Endothelial cell (in vitro differentiated cells): ENCODE measurements around the gene KLHL22. TPM values are rescaled to one million over a fixed set of nuclear protein-coding genes. Genes with fewer than 3 reads are reported as not detected.
A peak's percentile ranks its signal among the peaks of the same experiment; 100 is the strongest.
"Not testable (repeated sequence)": the region's sequence is repeated elsewhere in the genome, so short reads cannot be mapped to it uniquely, and the experiment has no call there.

Source experiments
- DNase-seq: peaks from one replicate; pipeline ENCODE4 v3.0.0; 2021; ENCODE audit warnings: low spot score
- H3K27ac Mint-ChIP-seq: one replicate; pipeline ENCODE4 v1.8.0; 2021; ENCODE audit warnings: mixed read lengths, inconsistent platforms; ENCODE audit not compliant: unreplicated experiment
- H3K27me3 Mint-ChIP-seq: one replicate; pipeline ENCODE4 v1.8.0; 2021; ENCODE audit warnings: mild to moderate bottlenecking, moderate library complexity, mixed read lengths, inconsistent platforms; ENCODE audit not compliant: unreplicated experiment
- H3K36me3 Mint-ChIP-seq: one replicate; pipeline ENCODE4 v1.8.0; 2021; ENCODE audit warnings: mild to moderate bottlenecking, low read depth, mixed read lengths, inconsistent platforms; ENCODE audit not compliant: unreplicated experiment
- H3K4me1 Mint-ChIP-seq: one replicate; pipeline ENCODE4 v1.8.0; 2021; ENCODE audit warnings: mild to moderate bottlenecking, mixed read lengths, inconsistent platforms; ENCODE audit not compliant: unreplicated experiment
- H3K4me3 Mint-ChIP-seq: one replicate; pipeline ENCODE4 v1.8.0; 2021; ENCODE audit warnings: mild to moderate bottlenecking, mixed read lengths, inconsistent platforms; ENCODE audit not compliant: unreplicated experiment
- H3K9me3 Mint-ChIP-seq: one replicate; pipeline ENCODE4 v1.8.0; 2021; ENCODE audit warnings: mixed read lengths, inconsistent platforms; ENCODE audit not compliant: unreplicated experiment
- CTCF ChIP-seq: fragments of 200-600 bp; sonication (generic); IDR thresholded peaks from one replicate; pipeline ENCODE4 v1.5.0; 2021; ENCODE audit warnings: antibody characterized with exemption; ENCODE audit not compliant: unreplicated experiment
- total RNA-seq: library from RNA; stranded (reverse); fragmentation: NEBNext Ultra II Directional; extraction: Animal tissue kit (Norgen Biotek cat#: 25700); gene quantifications from one replicate; pipeline ENCODE4 v1.2.1, GENCODE V29; 2021; ENCODE audit not compliant: unreplicated experiment

The KLHL22 gene
- total RNA-seq, 1 donor from 2014 or later: 19.4 TPM

- no peaks in the 10 kb centered on the region for H3K9me3 Mint-ChIP-seq
- peak overlapping the region; percentile 74 for H3K27ac Mint-ChIP-seq
- H3K36me3 Mint-ChIP-seq: peaks cover 10% of the 10 kb centered on the region
- H3K4me3 Mint-ChIP-seq: no peak overlapping the region
- no peak for TF ChIP-seq CTCF
- H3K27me3 Mint-ChIP-seq: peaks cover 11% of the 10 kb centered on the region
- peaks cover 55% of the 10 kb centered on the region for H3K4me1 Mint-ChIP-seq
- no peak for DNase-seq
Measured at GRCh38 chr22:20511578-20512229, 16.1 kb upstream of the KLHL22 start.

GRCh38 chr22:20510811-20511577 is 15.4 kb upstream of the KLHL22 start:
- peaks cover 10% of the 10 kb centered on the region for H3K36me3 Mint-ChIP-seq
- DNase-seq: no peak
- peak overlapping the region; percentile 99 for H3K27ac Mint-ChIP-seq
- no peaks in the 10 kb centered on the region for H3K9me3 Mint-ChIP-seq
- H3K4me3 Mint-ChIP-seq: peak overlapping the region; percentile 31
- no peak for TF ChIP-seq CTCF
- H3K4me1 Mint-ChIP-seq: peaks cover 50% of the 10 kb centered on the region
- H3K27me3 Mint-ChIP-seq: peaks cover 13% of the 10 kb centered on the region

GRCh38 chr22:20509344-20510047 is 13.9 kb upstream of the KLHL22 start:
- peak; percentile 62 for DNase-seq
- peaks cover 50% of the 10 kb centered on the region for H3K4me1 Mint-ChIP-seq
- no peaks in the 10 kb centered on the region for H3K9me3 Mint-ChIP-seq
- H3K36me3 Mint-ChIP-seq: peaks cover 9% of the 10 kb centered on the region
- peak overlapping the region; percentile 98 for H3K4me3 Mint-ChIP-seq
- TF ChIP-seq CTCF: no peak
- peak overlapping the region; percentile 99 for H3K27ac Mint-ChIP-seq
- H3K27me3 Mint-ChIP-seq: peaks cover 13% of the 10 kb centered on the region

- no peak for DNase-seq
- peaks cover 4% of the 10 kb centered on the region for H3K36me3 Mint-ChIP-seq
Measured at GRCh38 chr22:20508815-20509271, 13.2 kb upstream of the KLHL22 start.

GRCh38 chr22:20508067-20508755 is 12.6 kb upstream of the KLHL22 start:
- peaks cover 50% of the 10 kb centered on the region for H3K4me1 Mint-ChIP-seq
- H3K4me3 Mint-ChIP-seq: peak overlapping the region; percentile 98
- H3K27me3 Mint-ChIP-seq: peaks cover 13% of the 10 kb centered on the region
- H3K9me3 Mint-ChIP-seq, H3K36me3 Mint-ChIP-seq: not testable (repeated sequence)
- DNase-seq: peak; percentile 28
- peak overlapping the region; percentile 99 for H3K27ac Mint-ChIP-seq

More at GRCh38 chr22:20508815-20509271, 13.2 kb upstream of the KLHL22 start:
- H3K27me3 Mint-ChIP-seq: peaks cover 13% of the 10 kb centered on the region
- H3K27ac Mint-ChIP-seq: peak overlapping the region; percentile 99
- H3K4me3 Mint-ChIP-seq: peak overlapping the region; percentile 98
- no peak for TF ChIP-seq CTCF
- H3K4me1 Mint-ChIP-seq: peaks cover 50% of the 10 kb centered on the region
- no peaks in the 10 kb centered on the region for H3K9me3 Mint-ChIP-seq
